Measurements from ENCODE around the gene CYP4X1. TPM values are rescaled to one million over a fixed set of nuclear protein-coding genes. Genes with fewer than 3 reads are reported as not detected.
"Not testable (repeated sequence)": the region's sequence is repeated elsewhere in the genome, so short reads cannot be mapped to it uniquely, and the experiment has no call there.

The CYP4X1 gene
- total and polyA plus RNA-seq, 2 donors (not counting 1 experiment from before 2014, with no cell fraction given): 0.02 TPM; not detected in 1

DNA sequence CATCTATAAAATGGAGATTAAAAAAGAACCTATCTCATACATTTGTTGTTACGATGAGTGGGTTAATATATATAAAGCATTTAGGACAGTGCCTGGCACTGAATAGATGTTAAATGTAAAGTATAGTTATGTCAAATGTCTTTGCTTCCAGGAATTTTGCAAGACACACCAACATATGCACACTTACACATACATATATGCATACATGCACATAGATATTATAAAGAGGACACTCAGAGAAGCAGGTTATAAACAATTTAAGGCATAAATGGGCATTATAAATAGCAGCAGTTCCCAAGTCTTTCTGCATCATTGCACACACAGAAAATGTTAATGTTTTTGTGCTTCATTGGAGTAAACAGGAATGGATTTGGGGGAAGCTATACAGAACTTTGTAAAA, 13.3 kb downstream of the CYP4X1 start:
- no peaks in the 10 kb centered on the region for H3K36me3 ChIP-seq (ENCODE audit: control insufficient read depth, insufficient read depth, low read length)
- no peaks in the 10 kb centered on the region for H3K9me3 ChIP-seq (ENCODE audit: control insufficient read depth, insufficient read depth, low read depth, low read length)
- no peak for DNase-seq (ENCODE audit: low read depth in 2 of 2)
- no peak for TF ChIP-seq EZH2 (IDR thresholded peaks at IDR 0.05; ENCODE audit: low read length, missing control alignments)
- TF ChIP-seq, protein P1, sequence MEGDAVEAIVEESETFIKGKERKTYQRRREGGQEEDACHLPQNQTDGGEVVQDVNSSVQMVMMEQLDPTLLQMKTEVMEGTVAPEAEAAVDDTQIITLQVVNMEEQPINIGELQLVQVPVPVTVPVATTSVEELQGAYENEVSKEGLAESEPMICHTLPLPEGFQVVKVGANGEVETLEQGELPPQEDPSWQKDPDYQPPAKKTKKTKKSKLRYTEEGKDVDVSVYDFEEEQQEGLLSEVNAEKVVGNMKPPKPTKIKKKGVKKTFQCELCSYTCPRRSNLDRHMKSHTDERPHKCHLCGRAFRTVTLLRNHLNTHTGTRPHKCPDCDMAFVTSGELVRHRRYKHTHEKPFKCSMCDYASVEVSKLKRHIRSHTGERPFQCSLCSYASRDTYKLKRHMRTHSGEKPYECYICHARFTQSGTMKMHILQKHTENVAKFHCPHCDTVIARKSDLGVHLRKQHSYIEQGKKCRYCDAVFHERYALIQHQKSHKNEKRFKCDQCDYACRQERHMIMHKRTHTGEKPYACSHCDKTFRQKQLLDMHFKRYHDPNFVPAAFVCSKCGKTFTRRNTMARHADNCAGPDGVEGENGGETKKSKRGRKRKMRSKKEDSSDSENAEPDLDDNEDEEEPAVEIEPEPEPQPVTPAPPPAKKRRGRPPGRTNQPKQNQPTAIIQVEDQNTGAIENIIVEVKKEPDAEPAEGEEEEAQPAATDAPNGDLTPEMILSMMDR (conservative IDR thresholded peaks at IDR 0.05 in 1 of 2, IDR thresholded peaks at IDR 0.05 in 1 of 2; ENCODE audit: low read depth in 1 of 2, low read length in 2 of 2): no peak
- H3K27ac ChIP-seq (ENCODE audit: insufficient read depth, low read length): no peak overlapping the region
- H2AFZ ChIP-seq (ENCODE audit: low read length): no peak overlapping the region
- H3K27me3 ChIP-seq (ENCODE audit: control insufficient read depth, insufficient read depth, low read length): no peaks in the 10 kb centered on the region
- no peaks in the 10 kb centered on the region for H3K4me1 ChIP-seq (ENCODE audit: control insufficient read depth, extremely low read depth, insufficient read depth, low read length)
- H3K4me2 ChIP-seq (ENCODE audit: extremely low read depth, insufficient read depth, low read length): no peak overlapping the region
- H4K20me1 ChIP-seq (ENCODE audit: control insufficient read depth, extremely low read depth, insufficient read depth, low read length): no peaks in the 10 kb centered on the region
- no peak overlapping the region for H3K9ac ChIP-seq (ENCODE audit: insufficient read depth, low read length)
- no peak overlapping the region for H3K4me3 ChIP-seq (replicated peaks in 1 of 4; ENCODE audit: control extremely low read depth in 1 of 4, insufficient read depth in 1 of 4, low read depth in 3 of 4, low read length in 4 of 4)
- no peaks in the 10 kb centered on the region for H3K79me2 ChIP-seq (ENCODE audit: control insufficient read depth, insufficient read depth, low read length)

DNA sequence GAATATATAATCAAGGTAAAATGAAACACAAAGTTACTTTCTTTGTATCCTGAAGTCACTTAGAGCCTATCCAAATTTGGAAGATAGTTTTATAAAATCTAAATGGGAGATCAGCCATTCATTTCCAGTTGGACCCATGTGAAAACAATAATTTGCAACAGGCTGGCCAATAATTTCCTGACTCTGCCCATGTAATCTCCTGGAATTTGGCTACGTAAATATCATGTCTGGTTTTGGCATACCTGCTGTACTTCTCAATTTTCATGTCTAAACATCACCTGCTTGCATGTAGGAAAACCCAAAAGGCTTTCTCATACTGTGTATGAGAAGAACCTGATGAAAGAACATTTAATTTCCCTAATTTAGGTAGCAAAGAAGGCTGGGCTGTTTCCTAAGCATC, 35.9 kb downstream of the CYP4X1 start:
- H3K79me2 ChIP-seq (ENCODE audit: control insufficient read depth, insufficient read depth, low read length): no peaks in the 10 kb centered on the region
- H3K9me3 ChIP-seq (ENCODE audit: control insufficient read depth, insufficient read depth, low read depth, low read length): no peaks in the 10 kb centered on the region
- no peak overlapping the region for H3K27ac ChIP-seq (ENCODE audit: insufficient read depth, low read length)
- H2AFZ ChIP-seq (ENCODE audit: low read length): no peak overlapping the region
- no peaks in the 10 kb centered on the region for H3K36me3 ChIP-seq (ENCODE audit: control insufficient read depth, insufficient read depth, low read length)
- H3K4me1 ChIP-seq (ENCODE audit: control insufficient read depth, extremely low read depth, insufficient read depth, low read length): no peaks in the 10 kb centered on the region
- DNase-seq (ENCODE audit: low read depth in 2 of 2): no peak
- no peak for TF ChIP-seq EZH2 (IDR thresholded peaks at IDR 0.05; ENCODE audit: low read length, missing control alignments)
- TF ChIP-seq, protein P1 (conservative IDR thresholded peaks at IDR 0.05 in 1 of 2, IDR thresholded peaks at IDR 0.05 in 1 of 2; ENCODE audit: low read depth in 1 of 2, low read length in 2 of 2): no peak
- no peaks in the 10 kb centered on the region for H3K27me3 ChIP-seq (ENCODE audit: control insufficient read depth, insufficient read depth, low read length)
- H3K4me2 ChIP-seq (ENCODE audit: extremely low read depth, insufficient read depth, low read length): no peak overlapping the region
- H4K20me1 ChIP-seq (ENCODE audit: control insufficient read depth, extremely low read depth, insufficient read depth, low read length): no peaks in the 10 kb centered on the region
- no peak overlapping the region for H3K4me3 ChIP-seq (replicated peaks in 1 of 4; ENCODE audit: control extremely low read depth in 1 of 4, insufficient read depth in 1 of 4, low read depth in 3 of 4, low read length in 4 of 4)
- no peak overlapping the region for H3K9ac ChIP-seq (ENCODE audit: insufficient read depth, low read length)

DNA sequence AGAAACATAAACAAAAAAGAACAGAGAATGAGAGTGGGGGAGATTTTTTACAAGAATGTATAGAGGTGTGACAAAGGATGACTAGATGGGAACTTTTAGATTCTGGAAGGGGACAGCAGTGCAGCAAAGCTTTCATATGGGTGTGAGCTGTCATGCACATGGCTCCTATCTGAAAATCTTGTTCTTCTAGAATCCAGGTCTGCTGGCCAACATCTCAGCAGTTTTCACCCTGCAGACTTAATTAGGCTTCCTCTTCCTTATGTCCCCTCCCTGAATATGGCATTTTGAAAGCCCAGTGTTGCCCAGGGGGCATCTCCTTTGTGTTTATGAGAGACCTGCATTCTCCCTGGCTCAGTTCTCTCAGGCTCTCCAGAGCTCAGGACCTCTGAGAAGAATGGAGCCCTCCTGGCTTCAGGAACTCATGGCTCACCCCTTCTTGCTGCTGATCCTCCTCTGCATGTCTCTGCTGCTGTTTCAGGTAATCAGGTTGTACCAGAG, 43.7 kb downstream of the CYP4X1 start, which contains the start of gene CYP4Z1:
Gene CYP4Z1 (plus strand): TSS at position 135 of the 498 bp plus-strand sequence. CDS start 260 bp downstream, at position 395.
- no peaks in the 10 kb centered on the region for H3K4me1 ChIP-seq (ENCODE audit: control insufficient read depth, extremely low read depth, insufficient read depth, low read length)
- no peak for TF ChIP-seq EZH2 (IDR thresholded peaks at IDR 0.05; ENCODE audit: low read length, missing control alignments)

DNA sequence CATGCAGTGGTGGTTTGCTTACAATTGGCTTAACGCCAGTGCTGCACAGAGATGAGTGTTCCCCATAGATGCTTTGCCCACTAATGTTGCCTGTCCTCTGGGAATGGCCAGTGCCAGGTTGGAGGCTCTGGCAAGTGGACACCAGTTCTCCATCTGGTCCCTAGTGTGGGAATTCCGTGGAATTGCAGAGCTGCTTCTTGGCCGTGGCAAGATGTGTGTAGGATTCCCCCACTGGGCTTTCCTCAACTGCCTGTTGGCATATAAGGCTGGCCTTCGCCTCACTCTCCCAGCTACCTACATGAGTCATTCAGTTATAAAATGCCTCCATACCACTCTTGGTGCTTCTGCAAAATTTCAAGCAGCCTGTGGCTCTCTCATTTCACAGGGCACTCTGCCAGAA, 45.6 kb downstream of the CYP4X1 start:
- not testable (repeated sequence) for H3K9ac ChIP-seq (ENCODE audit: insufficient read depth, low read length); H2AFZ ChIP-seq (ENCODE audit: low read length); H3K9me3 ChIP-seq (ENCODE audit: control insufficient read depth, insufficient read depth, low read depth, low read length); DNase-seq (ENCODE audit: low read depth in 2 of 2); H3K36me3 ChIP-seq (ENCODE audit: control insufficient read depth, insufficient read depth, low read length); H3K79me2 ChIP-seq (ENCODE audit: control insufficient read depth, insufficient read depth, low read length); H3K27ac ChIP-seq (ENCODE audit: insufficient read depth, low read length); H4K20me1 ChIP-seq (ENCODE audit: control insufficient read depth, extremely low read depth, insufficient read depth, low read length); H3K4me2 ChIP-seq (ENCODE audit: extremely low read depth, insufficient read depth, low read length); H3K4me1 ChIP-seq (ENCODE audit: control insufficient read depth, extremely low read depth, insufficient read depth, low read length); H3K4me3 ChIP-seq (replicated peaks in 1 of 4; ENCODE audit: control extremely low read depth in 1 of 4, insufficient read depth in 1 of 4, low read depth in 3 of 4, low read length in 4 of 4); H3K27me3 ChIP-seq (ENCODE audit: control insufficient read depth, insufficient read depth, low read length)

More for the DNA sequence above, 43.7 kb downstream of the CYP4X1 start, which contains the start of gene CYP4Z1:
- H3K4me2 ChIP-seq (ENCODE audit: extremely low read depth, insufficient read depth, low read length): no peak within 1 kb of the TSS
- no peak within 1 kb of the TSS for H3K9ac ChIP-seq (ENCODE audit: insufficient read depth, low read length)
- DNase-seq (ENCODE audit: low read depth in 2 of 2): no peak
- no peaks in the 10 kb centered on the region for H4K20me1 ChIP-seq (ENCODE audit: control insufficient read depth, extremely low read depth, insufficient read depth, low read length)
- no peak within 1 kb of the TSS for H2AFZ ChIP-seq (ENCODE audit: low read length)
- H3K4me3 ChIP-seq (replicated peaks in 1 of 4; ENCODE audit: control extremely low read depth in 1 of 4, insufficient read depth in 1 of 4, low read depth in 3 of 4, low read length in 4 of 4): no peak within 1 kb of the TSS
- no peaks in the 10 kb centered on the region for H3K27me3 ChIP-seq (ENCODE audit: control insufficient read depth, insufficient read depth, low read length)
- H3K27ac ChIP-seq (ENCODE audit: insufficient read depth, low read length): no peak within 1 kb of the TSS
- H3K9me3 ChIP-seq (ENCODE audit: control insufficient read depth, insufficient read depth, low read depth, low read length): no peaks in the 10 kb centered on the region
- H3K36me3 ChIP-seq (ENCODE audit: control insufficient read depth, insufficient read depth, low read length): no peaks in the 10 kb centered on the region
- H3K79me2 ChIP-seq (ENCODE audit: control insufficient read depth, insufficient read depth, low read length): no peaks in the 10 kb centered on the region

DNA sequence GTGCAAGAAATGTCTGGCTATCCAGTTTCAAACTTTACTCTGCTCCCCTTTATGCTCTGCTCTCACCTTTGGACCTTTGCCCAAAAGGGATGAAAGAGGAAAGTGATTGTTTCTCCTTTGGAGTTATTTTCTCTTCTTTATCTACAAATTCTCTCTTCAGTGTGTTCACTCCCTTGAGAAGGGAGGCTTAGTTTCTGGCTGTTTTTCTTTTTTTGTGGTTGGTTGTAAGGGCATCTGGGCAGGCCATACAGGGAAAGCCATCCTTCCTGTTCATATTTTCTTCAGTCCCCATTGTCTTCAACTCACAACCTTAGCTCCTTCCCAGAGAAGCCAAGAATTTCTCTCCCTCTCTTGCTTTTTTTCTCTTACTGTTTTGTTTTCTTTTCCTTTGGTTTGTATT, 46.0 kb downstream of the CYP4X1 start:
- H2AFZ ChIP-seq (ENCODE audit: low read length); H3K4me3 ChIP-seq (replicated peaks in 1 of 4; ENCODE audit: control extremely low read depth in 1 of 4, insufficient read depth in 1 of 4, low read depth in 3 of 4, low read length in 4 of 4); H3K36me3 ChIP-seq (ENCODE audit: control insufficient read depth, insufficient read depth, low read length); H3K27me3 ChIP-seq (ENCODE audit: control insufficient read depth, insufficient read depth, low read length); H3K9ac ChIP-seq (ENCODE audit: insufficient read depth, low read length); H3K27ac ChIP-seq (ENCODE audit: insufficient read depth, low read length); H3K4me1 ChIP-seq (ENCODE audit: control insufficient read depth, extremely low read depth, insufficient read depth, low read length); H3K9me3 ChIP-seq (ENCODE audit: control insufficient read depth, insufficient read depth, low read depth, low read length); DNase-seq (ENCODE audit: low read depth in 2 of 2); H4K20me1 ChIP-seq (ENCODE audit: control insufficient read depth, extremely low read depth, insufficient read depth, low read length); H3K4me2 ChIP-seq (ENCODE audit: extremely low read depth, insufficient read depth, low read length); H3K79me2 ChIP-seq (ENCODE audit: control insufficient read depth, insufficient read depth, low read length): not testable (repeated sequence)
